Measurements from ENCODE around the gene NF2. TPM values are rescaled to one million over a fixed set of nuclear protein-coding genes. Genes with fewer than 3 reads are reported as not detected.
A peak's percentile ranks its signal among the peaks of the same experiment; 100 is the strongest.

NF2 gene
- polyA plus RNA-seq, 10 donors = 18.4 to 25.5 (median 21.4) TPM

- DNase-seq = no peak
Measured at GRCh38 chr22:29661336-29661735, 57.9 kb downstream of the NF2 start.

DNA sequence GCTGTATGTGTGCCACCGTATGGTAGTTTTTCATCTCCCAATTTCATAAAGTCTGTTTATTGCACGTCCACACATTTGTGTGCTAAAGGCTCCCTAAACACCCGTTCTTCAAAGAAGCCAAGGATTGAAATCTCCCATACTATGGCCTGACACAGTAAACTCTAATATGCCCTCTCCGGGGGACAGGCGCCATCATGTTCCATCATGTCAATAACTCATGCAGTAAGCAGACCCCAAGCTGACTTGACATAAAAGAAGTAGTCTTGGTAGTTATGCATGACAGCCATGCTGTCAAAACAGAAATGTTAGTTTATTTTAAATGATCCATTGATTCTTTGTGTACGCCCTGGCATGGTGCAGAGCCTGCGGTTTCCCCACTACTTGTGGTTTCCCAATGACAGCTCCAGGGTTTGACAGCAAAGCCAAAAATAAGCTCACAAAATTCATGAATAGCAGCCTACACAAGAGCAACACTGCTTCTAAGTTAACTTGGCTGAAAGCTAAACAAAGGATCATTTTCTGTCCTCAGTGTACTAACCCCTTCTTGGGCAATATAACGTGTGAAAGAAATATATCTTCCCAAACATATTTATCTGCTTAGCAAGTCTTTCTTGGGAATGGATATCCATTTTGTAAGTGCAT, 59.9 kb downstream of the NF2 start:
- no peak for DNase-seq

- no peak for DNase-seq
Measured at GRCh38 chr22:29665486-29665885, 62.1 kb downstream of the NF2 start.

DNA sequence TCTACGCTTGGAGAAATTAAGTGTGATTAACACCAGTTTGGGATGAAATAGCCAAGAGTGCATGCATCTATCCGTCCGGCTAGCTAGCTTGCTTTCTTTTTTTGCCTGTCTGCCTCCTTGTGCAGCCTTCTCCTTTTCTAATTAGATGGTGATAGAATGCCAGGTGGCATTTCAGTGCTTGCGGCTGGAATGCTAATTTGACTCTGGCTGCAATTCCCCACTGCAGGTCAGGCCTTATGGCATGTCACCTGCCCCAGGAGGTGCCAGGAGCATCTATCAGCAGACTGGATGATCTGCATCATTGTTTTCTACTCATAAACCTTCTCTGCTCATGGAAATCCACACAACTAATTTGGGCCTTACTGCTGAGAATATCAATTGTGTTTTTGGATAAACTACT, 65.2 kb downstream of the NF2 start:
- no peak for DNase-seq

DNA sequence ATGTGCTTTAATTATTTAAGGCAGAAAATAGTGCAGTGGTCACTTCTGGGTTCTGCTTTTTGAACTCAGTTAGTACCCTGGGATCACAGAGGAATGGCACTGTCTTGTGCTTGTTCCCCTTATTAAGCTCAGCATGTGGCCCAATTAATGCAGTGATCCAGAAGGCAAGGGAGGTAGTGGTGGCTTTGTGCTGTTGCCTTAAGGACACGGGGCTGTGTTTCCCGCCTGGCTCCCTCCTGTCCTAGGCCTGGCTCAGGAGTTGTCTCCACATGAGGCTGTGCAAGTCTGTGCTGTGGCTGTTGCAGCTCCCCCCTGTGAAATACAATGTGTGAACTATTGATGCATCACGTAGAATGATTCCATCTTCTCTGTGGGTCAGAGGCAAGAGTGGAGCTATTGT, 67.2 kb downstream of the NF2 start:
- DNase-seq = no peak

DNA sequence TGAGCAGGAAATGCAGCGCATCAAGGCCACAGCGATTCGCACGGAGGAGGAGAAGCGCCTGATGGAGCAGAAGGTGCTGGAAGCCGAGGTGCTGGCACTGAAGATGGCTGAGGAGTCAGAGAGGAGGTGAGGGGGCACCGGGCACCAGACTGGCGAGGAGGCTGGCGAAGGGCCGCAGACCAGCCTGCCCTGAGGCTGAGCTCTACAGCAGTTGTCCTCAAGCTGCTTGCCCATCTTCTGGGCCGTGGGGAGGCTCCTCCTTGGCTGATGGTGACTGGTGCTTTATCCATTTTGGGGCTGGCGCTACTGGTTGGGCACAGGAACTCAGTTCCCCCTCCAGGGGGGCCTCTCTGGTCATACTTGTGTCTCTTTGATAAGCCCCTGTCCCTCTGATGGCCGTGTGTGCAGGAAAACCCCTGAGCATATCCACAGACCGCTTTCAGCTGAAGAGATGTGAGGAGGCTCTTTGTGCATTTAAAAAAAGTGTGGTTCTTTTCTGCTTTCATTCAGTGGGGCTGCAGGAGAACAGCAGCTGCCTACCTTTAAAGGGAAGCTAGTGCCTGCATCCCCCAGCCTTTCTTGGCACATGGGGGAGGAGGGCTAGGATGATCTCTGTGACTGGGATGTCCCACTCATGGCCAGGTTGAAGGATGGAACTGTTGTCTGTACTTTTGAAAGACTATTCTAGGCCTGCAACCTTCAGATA, 70.1 kb downstream of the NF2 start:
- no peak for DNase-seq

DNA sequence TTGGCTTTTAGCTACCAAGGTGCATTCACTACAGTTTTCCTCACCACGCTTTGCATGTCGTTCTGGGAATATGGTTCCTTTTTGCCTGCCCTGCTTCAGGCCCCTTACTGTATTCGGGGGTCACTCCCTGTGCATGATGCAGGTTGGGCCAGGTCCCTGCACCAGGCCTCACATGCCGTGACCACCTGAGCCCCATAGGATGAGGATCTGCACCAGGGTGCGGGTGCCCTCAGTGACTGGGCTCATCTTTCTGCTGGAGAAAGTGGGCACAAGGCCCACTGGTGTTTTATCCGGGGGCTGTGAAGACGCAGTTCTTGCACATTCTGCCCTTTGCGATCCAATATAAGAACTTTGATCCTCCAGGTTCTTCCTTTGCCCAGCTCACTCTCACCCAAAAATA, 70.7 kb downstream of the NF2 start:
- DNase-seq = no peak

DNA sequence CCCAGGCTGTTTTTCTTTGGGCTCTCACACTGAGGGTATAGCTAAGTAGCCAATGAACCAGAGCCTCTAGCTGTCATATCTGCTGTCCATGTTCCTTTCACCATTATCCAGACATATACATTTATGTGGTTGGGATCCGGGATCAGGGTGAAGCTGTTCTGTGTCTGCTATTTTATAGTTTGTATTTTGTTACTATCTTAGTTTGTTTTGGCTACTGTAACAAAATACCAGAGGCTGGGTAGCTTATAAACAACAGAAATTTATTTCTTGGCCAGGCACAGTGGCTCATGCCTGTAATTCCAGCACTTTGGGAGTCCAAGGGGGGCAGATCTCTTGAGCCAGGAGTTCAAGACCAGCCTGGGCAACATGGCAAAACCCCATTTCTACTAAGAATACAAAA, 75.9 kb downstream of the NF2 start:
- DNase-seq = no peak

DNA sequence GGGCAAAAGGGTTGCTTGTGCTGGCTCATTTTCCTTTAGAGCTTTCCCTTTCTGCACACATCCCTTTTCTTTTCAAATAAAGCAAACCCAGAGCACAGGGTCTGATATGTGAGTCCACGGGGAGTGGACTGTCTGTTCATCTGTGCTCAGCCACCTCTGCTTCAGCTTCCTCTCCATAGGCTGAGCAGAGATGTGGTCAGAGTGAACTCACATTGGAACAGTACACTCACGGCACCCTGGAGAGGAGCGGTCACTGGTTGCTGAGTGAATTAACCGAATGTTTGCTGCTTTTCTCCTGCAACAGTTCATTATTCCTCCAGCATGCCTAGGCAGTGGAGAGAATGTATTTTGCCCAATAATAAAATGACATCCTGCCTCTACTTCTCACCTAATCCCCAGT, 80.1 kb downstream of the NF2 start:
- no peak for DNase-seq

- no peak for DNase-seq
Measured at GRCh38 chr22:29684244-29684643, 80.8 kb downstream of the NF2 start.

- peak in 1 of 3 donors; percentile 56 for DNase-seq
Measured at GRCh38 chr22:29689206-29689879, 85.9 kb downstream of the NF2 start.

DNA sequence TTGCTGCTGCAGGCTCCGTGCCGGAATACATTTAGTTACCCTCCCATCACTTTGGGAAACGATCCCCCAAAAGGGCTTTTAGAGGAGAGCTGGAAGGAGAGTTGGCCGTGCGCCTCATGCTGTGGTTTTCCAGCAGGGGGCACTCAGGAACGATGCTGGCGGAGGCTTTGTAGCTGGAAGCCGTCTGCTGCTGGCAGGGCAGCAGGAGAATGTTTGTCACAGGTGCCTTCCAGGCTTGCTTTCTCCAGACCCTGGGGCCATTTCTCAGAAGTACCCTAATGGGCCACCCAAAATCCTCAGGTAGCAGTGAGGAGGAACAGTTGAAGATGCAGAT, 86.4 kb downstream of the NF2 start:
- DNase-seq = peak in 1 of 3 donors; percentile 77

- peak in 2 of 3 donors; percentile 55 to 58 for DNase-seq
Measured at GRCh38 chr22:29690476-29690875, 87.0 kb downstream of the NF2 start.

DNA sequence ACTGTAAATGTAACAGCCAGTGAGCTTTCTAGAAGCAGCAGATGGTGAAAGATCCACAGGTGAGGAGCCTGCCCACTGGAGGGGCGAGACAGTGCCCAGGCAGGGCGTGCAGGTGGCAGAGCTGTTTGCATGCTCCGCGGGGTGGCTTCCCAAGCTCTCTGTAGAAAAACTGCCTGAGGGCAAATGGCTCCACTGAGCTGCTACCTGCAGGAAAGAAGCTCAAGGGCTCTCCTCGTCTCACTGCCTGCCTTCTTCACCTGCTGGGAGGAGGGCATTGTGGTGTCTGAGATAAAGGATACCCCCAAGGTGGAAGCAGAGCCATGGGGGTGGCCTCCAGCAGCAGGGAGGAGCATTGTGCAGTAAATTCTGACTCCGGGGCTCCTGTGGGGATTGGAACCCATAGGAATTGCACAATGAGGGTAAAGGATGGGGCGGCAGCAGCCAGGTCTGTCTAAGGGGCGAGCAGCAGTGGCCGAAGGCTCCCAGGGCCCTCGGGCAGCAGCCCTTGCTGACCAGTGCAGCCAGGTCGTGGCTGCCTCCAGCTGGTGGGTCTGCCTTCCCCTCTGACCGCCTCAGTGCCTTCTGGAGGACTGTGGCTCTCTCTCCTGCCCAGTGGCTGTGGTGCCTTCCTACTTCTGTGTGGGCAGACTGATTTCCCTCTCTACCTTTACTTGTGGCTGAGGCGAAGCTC, 88.3 kb downstream of the NF2 start:
- no peak for DNase-seq

DNA sequence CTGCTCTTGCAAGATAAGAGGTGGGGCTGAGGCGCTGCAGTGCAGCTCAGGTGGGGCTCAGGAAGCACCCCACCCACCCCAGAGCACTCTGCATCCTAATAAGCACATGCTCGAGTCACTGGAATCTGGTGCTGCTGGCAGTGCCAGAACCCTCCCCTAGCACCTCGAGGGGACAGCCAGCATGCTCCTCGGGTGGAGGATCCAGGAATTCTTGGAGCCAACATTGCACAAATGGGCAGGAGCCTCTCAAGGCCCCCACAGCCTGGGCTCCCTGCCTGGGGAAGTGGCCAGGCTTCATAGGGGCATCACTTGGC, 88.9 kb downstream of the NF2 start:
- no peak for DNase-seq

DNA sequence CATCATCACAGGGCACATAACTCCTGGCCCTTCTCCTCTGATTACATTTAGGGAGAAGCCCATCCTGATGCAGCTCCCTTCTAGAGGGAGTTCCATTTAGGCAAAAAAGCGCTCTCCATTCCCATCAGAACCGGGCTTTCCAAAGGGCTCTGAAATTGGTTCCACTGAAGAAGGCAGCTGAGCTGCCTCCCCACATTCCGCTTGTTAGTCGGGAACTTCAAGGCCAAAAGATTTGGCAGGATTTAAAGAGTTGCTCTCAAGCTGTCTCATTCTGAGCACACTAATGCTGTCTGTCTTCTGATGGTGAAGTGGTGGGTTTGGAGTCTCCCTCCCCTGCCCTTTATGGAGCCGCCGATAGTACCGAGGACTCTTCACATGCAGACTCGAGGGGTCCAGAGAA, 89.7 kb downstream of the NF2 start:
- DNase-seq = peak in 1 of 3 donors; percentile 57

DNA sequence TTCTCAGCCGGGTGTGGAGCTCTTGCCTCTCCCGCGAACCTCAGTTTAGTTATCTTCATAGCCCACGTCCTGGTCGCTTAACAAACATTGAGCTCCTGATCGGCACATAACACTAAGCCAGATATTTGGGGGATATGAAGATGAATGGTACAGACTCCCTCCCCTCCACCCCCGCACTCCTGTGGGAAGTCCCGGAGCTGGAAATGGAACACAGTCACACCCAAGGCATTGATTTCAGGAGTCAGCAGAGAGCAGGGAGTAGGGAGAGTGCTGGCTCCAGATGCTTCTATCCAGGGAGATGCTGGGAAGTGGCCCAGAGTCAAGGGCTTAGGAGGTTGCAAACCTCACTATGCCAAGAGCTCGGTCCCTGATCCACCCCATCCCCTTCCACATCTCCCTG, 90.2 kb downstream of the NF2 start:
- DNase-seq = peak in 1 of 3 donors; percentile 41

GRCh38 chr22:29695129-29695926, 91.9 kb downstream of the NF2 start:
- peak; percentile 52 to 79 (median 57) for DNase-seq

DNA sequence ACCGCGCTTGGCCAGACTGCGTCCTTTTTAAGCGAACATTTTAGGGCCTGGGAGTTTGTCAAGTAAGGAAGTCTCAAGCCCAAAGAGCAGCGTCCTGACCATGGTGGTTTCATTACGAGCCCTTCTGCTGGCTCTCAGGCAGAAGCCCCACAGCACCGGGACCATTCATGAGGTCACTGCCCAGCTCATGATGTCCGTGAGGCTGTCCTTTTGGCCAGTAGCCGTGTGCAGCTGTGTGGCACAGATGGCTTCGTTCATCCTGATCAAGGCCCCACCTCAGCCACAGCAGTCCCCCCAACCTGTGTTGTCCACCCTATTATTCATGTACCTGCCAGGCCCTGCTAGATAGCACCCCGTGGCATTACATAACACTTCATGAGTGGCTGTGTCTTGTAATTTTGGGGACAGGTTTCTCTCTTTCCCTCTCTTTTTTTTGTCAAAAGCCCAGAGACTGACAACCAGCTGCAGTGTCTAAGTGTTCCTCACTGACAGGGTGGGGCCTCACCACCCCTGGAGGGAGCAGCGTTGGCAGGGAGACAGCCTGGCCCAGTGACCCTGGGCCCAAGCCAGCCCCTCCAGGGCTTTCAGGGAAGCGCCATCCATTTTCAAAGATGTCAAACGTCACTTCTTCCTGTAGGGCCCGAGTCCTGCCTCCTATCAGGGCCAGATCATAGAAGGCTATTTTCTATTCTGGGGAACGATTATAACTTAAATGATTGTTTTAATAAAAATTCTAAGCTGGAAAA, 94.6 kb downstream of the NF2 start:
- DNase-seq = no peak

- DNase-seq = no peak
Measured at GRCh38 chr22:29700206-29700899, 96.9 kb downstream of the NF2 start.

DNA sequence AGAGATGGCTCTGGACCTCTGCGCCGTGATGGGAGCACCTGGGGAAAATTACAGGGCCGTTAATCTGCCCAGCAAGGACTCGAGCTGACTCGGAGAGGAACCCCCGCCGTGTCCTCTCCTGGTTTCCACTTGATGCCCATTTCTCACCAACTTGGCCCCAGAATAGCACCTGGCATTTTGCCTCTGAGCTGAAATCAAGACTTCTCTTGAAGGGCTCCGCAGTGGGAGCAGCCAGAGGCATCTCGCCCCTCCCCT, 97.4 kb downstream of the NF2 start:
- no peak for DNase-seq
